ENCODE results near the gene JPH2.
"Not testable (repeated sequence)": the region's sequence is repeated elsewhere in the genome, so short reads cannot be mapped to it uniquely, and the experiment has no call there.

The JPH2 gene

DNA sequence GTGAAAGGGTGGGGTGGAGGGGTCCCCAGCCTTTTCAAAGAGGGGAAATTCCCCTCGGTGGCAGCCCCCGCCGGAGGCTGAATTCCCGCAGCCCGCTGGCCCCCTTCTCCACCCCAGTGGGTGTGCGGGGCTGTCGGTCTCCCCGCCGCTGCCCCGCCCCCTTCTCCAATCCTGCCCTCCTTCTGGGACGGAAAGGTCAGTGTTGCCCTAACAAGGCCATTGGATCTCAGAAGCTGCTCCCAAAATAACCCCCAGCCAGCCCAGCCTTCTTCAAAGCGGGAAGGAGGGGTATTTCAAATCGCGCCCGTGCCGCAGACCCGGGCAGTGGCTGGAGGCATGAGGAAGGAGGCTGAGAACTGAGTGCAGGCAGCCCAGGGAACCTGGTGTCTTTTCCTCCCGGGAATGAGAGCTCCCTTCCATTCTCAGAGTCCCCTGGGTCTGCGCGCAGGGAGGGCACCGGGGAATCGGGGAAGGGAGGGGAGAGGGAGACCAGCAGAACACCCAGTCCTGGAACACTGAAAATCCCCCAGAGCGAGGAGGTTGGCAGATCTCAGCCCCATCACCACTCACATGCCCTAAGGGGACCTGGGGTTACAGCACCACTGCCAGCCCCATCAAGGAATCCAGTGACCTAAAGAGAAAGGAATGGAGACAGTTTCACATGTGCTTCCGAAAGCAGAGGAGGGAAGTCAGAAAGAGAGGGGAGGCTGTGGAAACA lies at the start of gene JPH2:
Gene JPH2, minus strand, starts transcription at position 135 of the 718 bp plus-strand sequence. CDS start 483 bp downstream, outside the sequence.
- no peak for DNase-seq

DNA sequence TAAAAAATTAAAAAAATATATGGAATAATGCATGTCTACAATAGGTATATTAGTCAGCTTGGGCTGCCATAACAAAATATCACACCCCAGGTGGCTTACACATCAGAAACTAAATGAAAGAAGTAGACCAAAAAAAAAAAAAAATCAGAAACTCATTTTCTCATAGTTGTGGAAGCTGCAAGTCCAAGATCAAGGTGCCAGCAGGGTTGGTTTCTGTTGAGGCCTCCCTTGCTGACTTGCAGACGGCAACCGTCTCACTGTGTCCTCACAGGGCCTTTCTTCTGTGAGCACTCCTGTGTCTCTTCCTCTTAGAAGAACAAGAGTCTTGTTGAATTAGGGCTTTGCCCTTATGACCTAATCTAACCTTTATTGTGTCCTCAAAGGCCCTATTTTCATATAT lies 48.7 kb upstream of the JPH2 start:
- no peak for DNase-seq

DNA sequence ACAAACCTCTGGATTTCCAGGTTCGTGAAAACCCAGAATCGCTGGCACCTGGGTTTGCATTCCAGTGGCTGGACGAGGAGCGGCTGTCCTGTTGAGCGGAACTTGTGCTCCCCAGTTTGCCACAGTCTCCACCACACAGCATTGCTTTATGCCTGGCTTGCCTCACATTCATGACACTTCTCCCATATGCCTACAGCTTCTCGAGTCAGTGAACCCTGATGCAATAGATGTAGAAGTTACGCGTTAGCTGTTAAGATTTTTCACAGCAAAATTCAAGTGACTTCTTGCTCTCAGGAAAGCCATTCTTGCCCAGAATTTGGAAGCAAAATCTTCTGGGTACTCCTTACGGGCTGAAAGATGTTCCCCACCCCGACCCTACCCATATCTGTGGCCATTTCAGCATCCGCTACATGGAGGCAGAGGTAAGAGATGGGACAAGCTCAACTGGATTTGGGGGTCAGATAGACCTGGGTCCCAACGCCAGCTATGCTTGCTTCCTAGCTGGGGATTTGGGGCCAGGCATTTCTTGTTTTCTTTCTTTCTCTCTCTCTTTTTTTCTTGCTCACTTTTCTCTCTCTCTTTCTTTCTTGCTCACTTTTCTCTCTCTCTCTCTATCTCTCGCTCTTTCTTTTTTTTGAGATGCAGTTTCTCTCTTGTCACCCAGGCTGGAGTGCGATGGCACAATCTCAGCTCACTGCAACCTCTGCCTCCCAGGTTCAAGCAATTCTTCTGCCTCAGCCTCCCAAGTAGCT lies 47.8 kb upstream of the JPH2 start:
- no peak for DNase-seq

DNA sequence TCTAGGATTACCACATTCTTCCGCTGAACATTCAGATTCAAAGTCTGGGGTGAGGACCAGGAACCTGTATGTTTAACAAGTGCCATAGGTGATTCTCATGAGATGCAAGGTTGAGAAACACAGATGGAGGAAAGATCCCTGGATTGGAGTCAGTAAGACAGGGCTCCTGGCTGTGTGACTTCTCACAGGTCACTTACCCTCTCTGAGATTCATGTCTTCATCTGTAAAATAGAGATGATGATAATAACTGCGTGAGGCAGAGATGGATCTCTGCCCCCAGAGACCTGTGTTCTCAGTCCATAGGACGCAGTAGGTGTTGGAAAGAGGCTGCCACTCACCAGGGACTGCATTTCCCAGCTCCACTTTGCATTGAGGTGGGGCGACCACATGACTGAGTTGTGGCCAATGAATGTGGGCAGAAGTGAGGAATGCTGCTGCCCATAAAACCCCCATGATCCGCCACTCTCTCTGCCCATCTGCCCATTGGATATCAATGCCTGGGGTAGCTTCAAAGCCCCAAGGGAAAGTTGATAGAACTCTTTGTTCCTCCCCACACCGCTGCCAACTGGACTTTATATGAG lies 46.5 kb upstream of the JPH2 start:
- DNase-seq: no peak

DNA sequence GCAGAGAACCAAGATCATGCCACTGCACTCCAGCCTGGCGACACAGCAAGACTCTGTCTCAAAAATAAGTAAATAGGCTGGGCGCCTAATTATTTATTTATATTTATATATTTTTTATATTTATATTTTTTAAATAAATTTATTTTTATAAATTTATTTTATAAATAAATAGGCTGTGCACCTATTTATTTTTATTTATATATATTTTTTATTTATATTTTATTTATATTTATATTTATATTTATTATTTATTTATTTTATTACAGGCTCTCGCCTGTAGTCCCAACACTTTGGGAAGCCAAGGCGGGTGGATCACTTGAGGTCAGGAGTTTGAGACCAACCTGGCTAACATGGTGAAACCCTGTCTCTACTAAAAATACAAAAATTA lies 45.5 kb upstream of the JPH2 start:
- not testable (repeated sequence) for DNase-seq

DNA sequence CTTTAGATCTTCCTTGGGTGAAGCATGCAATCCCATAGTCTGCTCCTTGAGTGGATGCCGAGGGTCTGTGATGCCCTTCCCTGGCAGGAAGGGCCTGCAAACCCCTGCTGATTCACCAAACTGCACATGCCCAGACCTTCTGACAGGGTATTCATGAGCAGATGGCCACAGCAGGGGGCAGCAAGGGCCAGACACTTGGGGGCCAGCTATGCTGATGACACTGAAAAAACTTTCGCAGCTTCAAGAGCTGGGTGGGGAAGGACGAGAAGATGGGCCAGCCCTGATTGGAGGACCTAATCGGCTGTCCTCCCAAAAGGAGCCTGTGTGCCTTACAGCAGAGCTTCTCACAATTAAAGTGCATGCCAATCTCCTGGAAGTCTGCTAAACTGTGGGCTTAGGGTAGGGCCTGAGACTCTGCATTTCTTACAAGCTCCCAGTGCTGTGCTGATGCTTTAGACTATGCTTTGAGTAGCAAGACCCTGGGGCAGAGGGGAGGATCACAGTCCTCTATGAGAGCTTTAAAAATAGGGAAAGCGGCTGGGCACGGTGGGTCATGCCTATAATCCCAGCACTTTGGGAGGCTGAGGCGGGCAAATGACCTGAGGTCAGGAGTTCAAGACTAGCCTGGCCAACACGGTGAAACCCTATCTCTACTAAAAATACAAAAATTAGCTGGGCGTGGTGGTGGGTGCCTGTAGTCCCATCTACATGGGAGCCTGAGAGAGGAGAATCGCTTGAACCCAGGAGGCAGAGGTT lies 44.9 kb upstream of the JPH2 start:
- DNase-seq: no peak

DNA sequence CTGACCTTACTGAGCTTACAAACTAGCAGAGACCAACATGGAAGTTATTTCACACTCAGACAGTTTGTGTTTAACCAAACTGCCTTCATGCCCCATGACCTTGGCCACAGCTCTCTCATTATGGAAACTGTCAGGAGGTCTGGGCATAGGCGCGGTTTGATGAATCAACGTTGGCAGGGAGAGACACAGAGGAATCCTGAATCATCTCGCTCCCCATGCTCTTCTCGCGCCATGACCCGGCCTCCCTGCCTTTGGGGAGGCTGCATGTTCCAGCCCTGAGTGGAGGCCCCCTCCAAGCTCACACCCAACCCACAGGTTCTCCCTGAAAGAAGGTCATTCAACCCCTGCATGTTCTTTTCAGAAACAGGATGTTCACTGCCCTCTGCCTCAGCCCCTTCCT lies 44.2 kb upstream of the JPH2 start:
- no peak for DNase-seq

DNA sequence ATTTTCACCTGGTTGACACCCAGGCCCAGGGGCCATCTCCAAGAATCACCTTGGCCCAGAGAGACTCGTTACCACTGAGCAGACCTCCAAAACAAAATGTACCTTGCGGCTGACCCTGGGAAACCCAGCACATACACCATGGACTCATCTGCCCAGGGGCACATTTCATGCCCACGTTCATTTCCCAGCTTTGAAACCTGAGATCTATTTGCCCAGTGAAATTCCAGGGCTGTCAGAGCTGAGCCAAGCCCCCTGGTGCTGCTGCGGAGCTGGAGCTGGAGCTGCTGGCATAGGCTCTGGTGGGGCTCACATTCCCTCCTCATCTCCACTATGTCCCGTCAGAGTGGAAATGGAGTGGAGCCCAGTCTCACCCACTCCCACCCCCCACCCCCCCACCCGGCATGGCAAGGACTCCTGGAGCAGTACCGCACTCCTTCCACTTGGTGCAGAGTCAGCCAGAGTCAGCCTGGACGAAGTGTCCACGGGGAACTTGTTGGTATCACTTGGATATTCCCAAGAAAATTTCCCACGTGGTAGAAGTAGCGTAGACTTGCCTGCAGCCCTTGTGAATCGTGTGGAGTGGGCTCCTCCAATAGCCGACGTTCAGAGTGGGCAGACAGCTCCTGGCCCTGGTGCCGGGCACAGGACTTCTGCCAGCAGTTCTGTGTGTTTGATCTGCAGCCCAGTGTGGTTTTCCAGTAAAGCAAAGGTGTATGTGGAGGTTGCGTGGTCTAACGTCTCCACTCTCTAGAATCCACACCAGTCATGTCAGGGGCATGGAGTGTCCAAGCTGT lies 41.7 kb upstream of the JPH2 start:
- DNase-seq: no peak

DNA sequence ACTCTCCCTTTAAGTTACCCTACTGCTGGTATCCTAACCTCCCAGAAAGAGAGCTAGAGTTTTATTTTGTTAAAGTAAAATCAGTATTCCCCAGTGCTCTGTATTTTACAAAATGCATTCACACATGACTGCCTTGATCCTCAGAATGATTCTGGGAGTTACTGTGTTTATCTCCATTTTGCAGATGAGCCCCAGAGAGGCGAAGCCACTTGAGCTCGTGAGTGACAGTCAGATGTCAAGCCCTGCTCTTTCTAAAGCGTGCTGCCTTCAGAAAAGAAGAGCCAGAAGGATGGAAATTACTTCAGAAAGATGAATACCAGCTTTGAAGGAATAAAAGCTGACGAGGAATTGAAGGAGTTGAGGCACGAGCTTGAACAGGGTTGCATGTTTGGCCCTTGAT lies 37.6 kb upstream of the JPH2 start:
- no peak for DNase-seq

DNA sequence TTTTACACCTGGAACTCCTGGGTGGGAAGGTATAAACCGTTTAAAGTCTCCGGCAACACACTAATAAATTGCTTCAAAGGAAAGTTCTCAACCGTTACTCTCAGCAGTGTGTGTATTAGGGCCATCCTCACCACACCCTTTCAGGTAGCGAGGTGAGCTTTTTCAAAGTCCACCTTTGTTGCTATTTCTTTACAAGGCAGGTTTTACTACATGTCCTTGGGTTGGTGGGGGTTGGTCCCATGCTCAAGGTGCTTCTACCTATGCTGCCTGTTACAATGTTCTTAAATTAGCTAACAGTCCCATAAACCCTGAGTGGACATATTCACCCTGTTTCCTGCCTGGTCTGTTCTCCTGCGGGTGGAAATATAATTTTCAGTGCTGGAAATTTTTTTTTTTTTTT lies 36.7 kb upstream of the JPH2 start:
- DNase-seq: no peak

DNA sequence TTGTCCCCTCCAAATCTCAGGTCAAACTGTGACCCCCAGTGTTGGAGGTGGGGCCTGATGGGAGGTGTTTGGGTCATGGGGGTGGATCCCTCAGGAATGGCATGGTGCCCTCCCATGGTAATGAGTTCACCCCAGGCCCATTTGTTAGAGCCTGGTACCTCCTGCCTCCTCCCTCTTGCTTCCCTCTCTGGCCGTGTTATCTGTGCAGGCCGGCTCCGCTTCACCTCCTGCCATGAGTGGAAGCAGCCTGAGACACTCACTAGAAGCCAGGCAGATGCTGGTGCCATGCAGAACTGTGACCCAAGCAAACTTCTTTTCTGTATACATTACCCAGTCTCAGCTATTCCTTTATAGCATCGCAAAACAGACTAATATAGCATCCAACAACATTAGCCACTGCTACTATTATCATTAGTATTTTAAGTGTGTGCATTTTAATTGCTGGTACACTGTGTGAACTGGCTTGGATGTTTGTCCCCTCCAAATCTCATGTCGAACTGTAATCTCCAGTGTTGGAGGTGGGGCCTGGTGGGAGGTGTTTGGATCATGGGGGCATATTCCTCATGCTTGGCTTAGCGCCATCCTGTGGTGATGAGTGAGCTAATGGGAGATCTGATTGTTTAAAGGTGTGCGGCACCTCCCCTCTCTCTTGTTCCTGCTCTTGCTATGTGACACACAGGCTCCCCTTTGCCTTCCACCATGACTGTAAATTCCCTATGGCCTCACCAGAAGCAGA lies 35.8 kb upstream of the JPH2 start:
- DNase-seq: no peak

DNA sequence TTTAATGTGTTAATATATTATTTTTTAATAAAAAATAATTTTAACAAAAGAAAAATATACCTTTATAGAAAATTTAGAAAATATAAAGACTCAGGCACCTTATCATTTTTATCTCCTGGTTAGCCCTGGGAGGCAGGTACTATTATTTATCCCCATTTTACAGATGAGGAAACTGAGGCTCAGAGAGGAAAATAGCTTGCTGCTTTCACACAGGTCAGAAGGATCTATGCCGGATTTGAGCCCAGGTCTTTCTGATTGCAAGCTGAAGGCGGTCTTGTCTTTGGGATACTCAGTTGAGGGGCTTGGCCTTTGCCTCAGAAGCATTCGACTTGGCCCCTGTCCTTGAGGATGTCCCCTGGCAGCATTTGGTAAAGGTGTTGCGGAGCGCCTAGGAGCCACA lies 35.0 kb upstream of the JPH2 start:
- DNase-seq: no peak

DNA sequence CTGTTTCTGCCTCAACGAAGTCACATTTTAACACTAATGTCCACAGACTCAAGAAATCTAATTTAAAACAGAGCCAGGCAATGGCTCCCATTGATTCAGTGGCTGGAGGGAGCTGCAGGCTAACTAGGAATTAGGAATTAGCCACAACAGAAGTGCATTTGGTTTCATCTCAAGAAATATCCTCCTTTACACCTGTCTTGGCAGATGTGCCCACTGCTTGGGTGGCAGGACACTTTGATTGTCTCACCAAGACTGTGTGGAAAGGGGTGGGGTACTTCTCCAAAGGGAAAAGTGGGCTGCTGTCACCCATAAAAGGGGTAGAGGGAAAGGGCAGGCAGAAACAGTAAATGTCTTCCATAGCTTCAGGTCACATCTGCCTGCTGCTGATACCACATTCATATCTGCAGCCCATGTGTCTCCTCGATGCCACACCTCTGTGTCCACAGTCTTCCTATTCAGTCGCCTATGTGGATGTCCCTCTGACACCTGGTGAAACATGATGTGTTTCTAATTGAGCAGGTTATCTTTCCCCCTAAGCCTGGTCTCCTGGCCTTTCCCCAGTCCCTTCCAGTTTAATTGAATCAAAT lies 34.5 kb upstream of the JPH2 start:
- no peak for DNase-seq

DNA sequence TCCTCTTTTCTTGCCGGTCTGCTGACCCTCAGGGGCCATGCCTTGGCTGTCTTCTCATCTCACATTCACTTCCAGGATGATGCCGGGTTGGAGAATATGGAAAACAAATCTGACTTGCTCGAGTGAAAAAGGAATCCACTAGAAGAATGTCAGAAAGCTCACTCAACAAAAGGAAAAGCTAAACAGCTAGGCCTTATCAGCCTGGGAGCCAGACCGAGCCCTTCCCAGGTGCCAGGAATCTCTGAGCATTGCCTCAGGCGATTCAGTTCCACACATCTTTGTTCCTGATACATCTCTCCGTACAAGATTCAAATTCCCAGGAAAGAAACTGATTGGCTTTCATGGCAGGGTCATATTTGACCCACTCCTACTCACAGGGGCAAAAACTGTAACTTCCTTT lies 32.8 kb upstream of the JPH2 start:
- no peak for DNase-seq

DNA sequence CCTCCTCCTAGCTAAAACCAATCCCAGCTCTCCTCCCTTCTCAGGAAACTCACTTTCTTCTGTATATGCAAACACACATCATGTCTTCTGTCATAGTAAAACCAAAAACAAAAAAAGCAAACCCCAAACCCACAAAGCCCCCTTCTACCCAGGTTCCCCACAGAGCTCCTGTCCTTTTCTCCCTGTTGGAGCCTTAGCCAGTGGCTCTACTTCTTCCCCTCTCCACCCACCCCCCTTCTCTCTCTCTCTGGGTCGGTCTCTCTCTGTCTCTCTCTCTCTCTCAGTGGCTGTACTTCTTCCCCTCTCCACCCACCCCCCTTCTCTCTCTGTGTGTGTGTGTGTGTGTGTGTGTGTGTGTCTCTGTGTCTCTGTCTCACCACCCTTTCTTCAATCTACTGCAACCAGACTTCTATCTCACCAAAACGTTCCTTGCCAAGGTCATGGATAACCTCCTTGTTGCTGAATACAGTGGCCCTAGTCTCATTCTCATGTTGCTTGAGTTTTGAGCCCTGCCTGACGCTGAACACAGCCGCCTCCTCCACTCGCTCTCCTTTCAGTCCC lies 32.3 kb upstream of the JPH2 start:
- DNase-seq: peak; percentile 42

DNA sequence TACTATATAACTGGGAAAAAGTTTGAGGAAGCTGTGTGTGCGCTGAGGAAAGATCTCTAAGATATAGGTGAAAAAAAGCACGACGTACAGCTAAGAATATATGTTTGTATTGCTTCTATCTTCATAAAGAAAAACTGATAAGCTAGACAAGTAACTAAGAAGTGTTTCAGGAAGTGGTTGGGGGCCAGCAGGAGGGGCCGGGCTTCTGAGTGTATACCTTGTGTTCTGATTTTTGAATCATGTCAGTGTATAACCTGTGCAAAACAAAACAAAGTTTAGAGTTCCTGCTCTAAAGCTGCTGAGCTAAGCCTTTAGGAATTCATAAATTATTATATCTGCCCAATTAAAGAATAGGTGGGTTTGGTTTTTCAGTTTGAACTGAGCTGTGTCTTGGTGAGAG lies 31.5 kb upstream of the JPH2 start:
- peak; percentile 55 for DNase-seq

DNA sequence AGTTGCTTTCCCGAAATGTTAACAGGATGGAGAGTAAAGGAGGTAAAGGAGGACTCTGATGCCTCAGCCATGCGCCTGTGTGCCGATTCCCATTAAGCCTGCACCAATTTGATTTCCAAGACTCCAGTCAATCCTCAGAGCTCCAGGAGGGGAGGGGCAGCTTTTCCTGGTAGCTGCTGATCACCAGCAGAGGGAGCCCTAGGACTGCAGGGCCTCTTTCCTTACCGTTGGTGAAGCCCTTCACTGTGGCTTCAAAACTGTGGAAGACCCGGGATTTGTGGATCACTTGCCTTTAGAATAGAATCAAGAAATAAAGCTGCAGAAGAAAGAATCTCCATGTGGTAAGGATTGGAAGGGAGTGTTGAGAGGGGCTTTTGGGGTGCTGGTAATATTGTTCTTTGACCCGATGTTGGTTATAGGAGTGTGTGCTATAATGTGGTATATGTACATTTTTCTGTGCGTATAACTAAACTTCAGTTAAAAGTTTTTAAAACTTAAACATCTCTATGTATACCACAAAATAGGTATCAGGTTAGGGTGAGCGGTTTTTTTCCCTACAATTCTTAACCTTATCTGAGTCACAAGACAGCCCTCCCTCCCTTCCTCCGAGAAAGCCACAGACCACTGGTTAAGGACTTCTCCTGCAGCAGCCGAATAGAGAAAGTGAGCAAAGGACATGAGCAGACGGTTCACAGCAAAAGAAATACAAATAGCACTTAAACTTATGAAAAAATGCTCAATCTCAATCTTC lies 30.5 kb upstream of the JPH2 start:
- peak; percentile 78 for DNase-seq

DNA sequence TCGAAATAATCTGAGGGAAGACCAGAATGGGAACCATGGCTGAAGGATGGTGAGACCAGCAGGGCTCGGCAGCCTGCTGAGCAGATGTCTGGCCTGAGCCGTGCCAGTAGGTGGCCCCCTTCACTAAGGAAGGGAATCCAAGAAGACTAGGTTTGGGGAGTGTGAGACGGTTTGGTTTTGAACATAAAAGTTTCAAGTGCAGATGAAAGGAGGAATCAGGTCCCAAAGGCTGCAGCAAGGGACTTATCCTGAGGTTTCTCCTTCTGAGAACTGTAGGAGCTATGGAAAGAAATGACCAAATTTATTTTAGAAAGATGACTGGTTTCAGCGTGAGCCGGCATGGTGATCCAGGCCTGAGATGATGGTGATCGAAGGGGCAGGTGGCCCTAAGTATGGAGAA lies 28.1 kb upstream of the JPH2 start:
- DNase-seq: peak; percentile 81

DNA sequence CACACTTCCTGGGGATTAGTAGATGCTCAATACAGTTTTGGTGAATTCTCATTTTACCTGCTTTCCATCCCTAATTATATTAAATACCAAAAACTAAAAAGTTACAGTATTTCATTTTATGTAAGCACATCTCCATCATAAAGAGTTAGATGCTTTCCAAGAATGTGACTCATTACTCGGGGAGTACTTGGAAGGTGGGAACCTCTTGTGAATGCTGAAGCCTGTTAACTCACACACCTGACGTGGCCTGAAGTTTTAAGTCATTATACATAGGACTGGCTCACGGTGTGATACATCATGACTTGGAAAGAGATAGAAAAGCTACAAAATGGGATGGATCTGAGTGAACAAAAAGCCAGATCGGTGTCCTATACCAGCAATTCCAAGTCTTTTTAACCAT lies 25.8 kb upstream of the JPH2 start:
- DNase-seq: no peak

All from CD4-positive, alpha-beta T cell treated with Interleukin-17A for 1 hour (primary cell).